Naive B cell (primary cell): ENCODE measurements around the gene LRP4. TPM values are rescaled to one million over a fixed set of nuclear protein-coding genes. Genes with fewer than 3 reads are reported as not detected.

Experiments used
- ATAC-seq, 2 donors: fragments of 150-1000 bp; cut with Tn5 transposase; 2 replicates each; pipeline ENCODE4 v1.10.0; 2021; ENCODE audit warnings: low read depth in 2 of 2, mild to moderate bottlenecking in 2 of 2, moderate library complexity in 2 of 2
- DNase-seq: peaks from one replicate; pipeline ENCODE4 v3.0.0; 2022
- H3K27ac Mint-ChIP-seq, 6 donors: one replicate each; pipeline ENCODE4 v1.8.0; 2020 to 2022; ENCODE audit warnings: mild to moderate bottlenecking in 6 of 6, mixed read lengths in 6 of 6, moderate library complexity in 5 of 6, inconsistent platforms in 2 of 6
- H3K27me3 Mint-ChIP-seq, 3 donors: one replicate each; pipeline ENCODE4 v1.8.0; 2021 to 2022; ENCODE audit warnings: mixed read lengths in 3 of 3, mild to moderate bottlenecking in 1 of 3
- H3K36me3 Mint-ChIP-seq, 2 donors: one replicate each; pipeline ENCODE4 v1.8.0; 2020 to 2022; ENCODE audit warnings: mixed read lengths in 2 of 2, inconsistent platforms in 1 of 2, mild to moderate bottlenecking in 1 of 2
- H3K4me1 Mint-ChIP-seq, 3 donors: one replicate each; pipeline ENCODE4 v1.8.0; 2020 to 2022; ENCODE audit warnings: mixed read lengths in 3 of 3, inconsistent platforms in 1 of 3, mild to moderate bottlenecking in 1 of 3, moderate library complexity in 1 of 3
- H3K4me3 Mint-ChIP-seq, 8 donors: one replicate each; pipeline ENCODE4 v1.8.0; 2020 to 2022; ENCODE audit warnings: mild to moderate bottlenecking in 8 of 8, mixed read lengths in 8 of 8, moderate library complexity in 8 of 8, inconsistent platforms in 2 of 8
- H3K9me3 Mint-ChIP-seq, 7 donors: one replicate each; pipeline ENCODE4 v1.8.0; 2020 to 2022; ENCODE audit warnings: mixed read lengths in 7 of 7, mild to moderate bottlenecking in 5 of 7, inconsistent platforms in 2 of 7, moderate library complexity in 1 of 7
- polyA plus RNA-seq, 6 donors: library from polyadenylated mRNA; unstranded; fragments of 300-500 nt; fragmentation: Illumina TruSeq; gene quantifications; one replicate each; pipeline ENCODE4 v1.2.3, GENCODE V29; 2021; ENCODE audit warnings: low read depth in 6 of 6

Gene LRP4
- polyA plus RNA-seq, 6 donors from 2014 or later = not detected

- DNase-seq (peak; percentile 85), ATAC-seq (peak; percentile 92 to 93)
- Mint-ChIP-seq H3K9me3 (no peaks in the 10 kb centered on the region), H3K27ac (peak within 1 kb of the TSS; percentile 91 to 98 (median 96)), H3K36me3 (no peaks in the 10 kb centered on the region), H3K4me1 (peaks cover 14 to 38% (median 34%) of the 10 kb centered on the region in 3 donors), H3K27me3 (no peaks in the 10 kb centered on the region), H3K4me3 (peak within 1 kb of the TSS; percentile 93 to 99 (median 98))
Observed at GRCh38 chr11:46845740-46846509, 72.4 kb downstream of the LRP4 start, which contains the start of gene CKAP5. TSS of gene CKAP5 (minus strand) at chr11:46846280. CDS start at chr11:46821231, 25,049 bp downstream.

- peak; percentile 20 to 22 for ATAC-seq
- Mint-ChIP-seq H3K36me3 (no peaks in the 10 kb centered on the region), H3K9me3 (no peaks in the 10 kb centered on the region), H3K4me1 (peaks cover 14 to 42% (median 34%) of the 10 kb centered on the region in 3 donors), H3K27me3 (no peaks in the 10 kb centered on the region), H3K27ac (peak overlapping the region; percentile 49 to 93 (median 84)), H3K4me3 (peak overlapping the region; percentile 89 to 98 (median 94))
- no peak for DNase-seq
Observed at GRCh38 chr11:46845440-46845739, 73.0 kb downstream of the LRP4 start.

GRCh38 chr11:46840116-46840515 lies 78.2 kb downstream of the LRP4 start:
- DNase-seq (no peak), ATAC-seq (no peak)
- Mint-ChIP-seq H3K27me3 (no peaks in the 10 kb centered on the region), H3K4me1 (peaks cover 10 to 34% (median 30%) of the 10 kb centered on the region in 3 donors), H3K9me3 (no peaks in the 10 kb centered on the region), H3K36me3 (no peaks in the 10 kb centered on the region), H3K4me3 (no peak overlapping the region), H3K27ac (no peak overlapping the region)

- H3K4me3 Mint-ChIP-seq = no peak overlapping the region
- peaks cover 5 to 18% (median 14%) of the 10 kb centered on the region in 3 donors for H3K4me1 Mint-ChIP-seq
- no peaks in the 10 kb centered on the region for H3K9me3 Mint-ChIP-seq
- no peaks in the 10 kb centered on the region for H3K36me3 Mint-ChIP-seq
- no peaks in the 10 kb centered on the region for H3K27me3 Mint-ChIP-seq
- no peak for ATAC-seq
- H3K27ac Mint-ChIP-seq = no peak overlapping the region
- DNase-seq = no peak
Observed at GRCh38 chr11:46838501-46838900, 79.8 kb downstream of the LRP4 start.

- Mint-ChIP-seq H3K27ac (no peak overlapping the region), H3K36me3 (no peaks in the 10 kb centered on the region), H3K9me3 (no peaks in the 10 kb centered on the region), H3K27me3 (no peaks in the 10 kb centered on the region), H3K4me1 (peaks cover 5 to 11% (median 10%) of the 10 kb centered on the region in 3 donors), H3K4me3 (no peak overlapping the region)
- ATAC-seq (no peak), DNase-seq (no peak)
Observed at GRCh38 chr11:46837860-46838259, 80.5 kb downstream of the LRP4 start.

GRCh38 chr11:46836870-46837269 lies 81.5 kb downstream of the LRP4 start:
- DNase-seq (no peak), ATAC-seq (no peak)
- Mint-ChIP-seq H3K27ac (no peak overlapping the region), H3K27me3 (no peaks in the 10 kb centered on the region), H3K4me3 (no peak overlapping the region), H3K4me1 (peaks cover 5 to 11% (median 10%) of the 10 kb centered on the region in 3 donors), H3K9me3 (no peaks in the 10 kb centered on the region), H3K36me3 (no peaks in the 10 kb centered on the region)

- Mint-ChIP-seq H3K27me3 (no peaks in the 10 kb centered on the region), H3K36me3 (no peaks in the 10 kb centered on the region), H3K4me1 (peaks cover 5 to 11% (median 10%) of the 10 kb centered on the region in 3 donors), H3K4me3 (no peak overlapping the region), H3K9me3 (no peaks in the 10 kb centered on the region), H3K27ac (no peak overlapping the region)
- no peak for DNase-seq
- no peak for ATAC-seq
Observed at GRCh38 chr11:46836431-46836830, 81.9 kb downstream of the LRP4 start.

- DNase-seq = no peak
- H3K27ac Mint-ChIP-seq = no peak overlapping the region
- H3K4me3 Mint-ChIP-seq = no peak overlapping the region
- ATAC-seq = no peak
- H3K4me1 Mint-ChIP-seq = peaks cover 5 to 11% (median 9%) of the 10 kb centered on the region in 3 donors
- H3K36me3 Mint-ChIP-seq = no peaks in the 10 kb centered on the region
- no peaks in the 10 kb centered on the region for H3K9me3 Mint-ChIP-seq
- no peaks in the 10 kb centered on the region for H3K27me3 Mint-ChIP-seq
Observed at GRCh38 chr11:46835897-46836296, 82.5 kb downstream of the LRP4 start.

- ATAC-seq (no peak), DNase-seq (no peak)
- no peaks in the 10 kb centered on the region for H3K27me3 Mint-ChIP-seq
- H3K4me3 Mint-ChIP-seq = no peak overlapping the region
- no peaks in the 10 kb centered on the region for H3K9me3 Mint-ChIP-seq
- H3K4me1 Mint-ChIP-seq = peaks cover 5 to 11% (median 7%) of the 10 kb centered on the region in 3 donors
- no peak overlapping the region for H3K27ac Mint-ChIP-seq
- H3K36me3 Mint-ChIP-seq = no peaks in the 10 kb centered on the region
Observed at GRCh38 chr11:46834821-46835220, 83.5 kb downstream of the LRP4 start.

- no peak for ATAC-seq
- Mint-ChIP-seq H3K4me3 (no peak overlapping the region), H3K36me3 (no peaks in the 10 kb centered on the region), H3K4me1 (peaks cover 2 to 7% (median 2%) of the 10 kb centered on the region in 3 donors), H3K27ac (peak overlapping the region in 1 of 6 donors; percentile 2), H3K27me3 (no peaks in the 10 kb centered on the region), H3K9me3 (no peaks in the 10 kb centered on the region)
- no peak for DNase-seq
Observed at GRCh38 chr11:46832511-46833214, 85.7 kb downstream of the LRP4 start.

GRCh38 chr11:46827995-46828394 lies 90.4 kb downstream of the LRP4 start:
- H3K27me3 Mint-ChIP-seq = no peaks in the 10 kb centered on the region
- H3K4me3 Mint-ChIP-seq = peak overlapping the region in 4 of 8 donors; percentile 11 to 80 (median 50)
- H3K27ac Mint-ChIP-seq = peak overlapping the region in 2 of 6 donors; percentile 64 to 75
- DNase-seq = no peak
- H3K9me3 Mint-ChIP-seq = no peaks in the 10 kb centered on the region
- no peaks in the 10 kb centered on the region for H3K36me3 Mint-ChIP-seq
- H3K4me1 Mint-ChIP-seq = peaks cover 15 to 19% (median 19%) of the 10 kb centered on the region in 3 donors
- no peak for ATAC-seq

GRCh38 chr11:46826310-46827044 lies 91.9 kb downstream of the LRP4 start:
- ATAC-seq (peak; percentile 100), DNase-seq (peak; percentile 69)
- Mint-ChIP-seq H3K27ac (peak overlapping the region in 4 of 6 donors; percentile 9 to 79 (median 63)), H3K4me3 (peak overlapping the region; percentile 80 to 92 (median 87)), H3K4me1 (peaks cover 15 to 19% (median 18%) of the 10 kb centered on the region in 3 donors), H3K27me3 (no peaks in the 10 kb centered on the region), H3K36me3 (no peaks in the 10 kb centered on the region), H3K9me3 (no peaks in the 10 kb centered on the region)

GRCh38 chr11:46808799-46809431 lies 109.4 kb downstream of the LRP4 start:
- Mint-ChIP-seq H3K4me1 (no peaks in the 10 kb centered on the region), H3K27ac (no peak overlapping the region), H3K4me3 (no peak overlapping the region), H3K27me3 (no peaks in the 10 kb centered on the region), H3K36me3 (peaks cover 0 to 11% of the 10 kb centered on the region in 2 donors), H3K9me3 (no peaks in the 10 kb centered on the region)
- DNase-seq (no peak), ATAC-seq (no peak)
